HepG2 (cell line): ENCODE data around the gene SUN1. TPM values are rescaled to one million over a fixed set of nuclear protein-coding genes. Genes with fewer than 3 reads are reported as not detected.

ENCODE experiments used
- ATAC-seq: fragments of 200-7000 bp; cut with Tn5 transposase; 3 replicates; pipeline ENCODE4 v1.9.1; 2020; ENCODE audit warnings: mild to moderate bottlenecking, moderate library complexity
- BruUV-seq: library from RNA; stranded (reverse); fragments of 400-500 nt; replicated peaks from 2 replicates; lab custom pipeline; 2021; lab: Mats Ljungman, UMichigan
- CTCF ChIA-PET: fragments of 300-600 bp; formaldehyde crosslinking; extraction: SDS; loops from one replicate; lab custom pipeline; 2021; ENCODE audit warnings: low total read pairs, inconsistent platforms, low intra/inter-chr PET ratio; lab: Yijun Ruan, JAX
- POLR2A ChIA-PET: fragments of 350-600 bp; sonication (Branson Sonifier 250); formaldehyde crosslinking; loops from one replicate; lab custom pipeline; 2020; ENCODE audit warnings: antibody characterized with exemption, inconsistent platforms; lab: Yijun Ruan, JAX
- DNase-seq: peaks from one replicate; pipeline ENCODE4 v3.0.0-alpha.2; 2015; ENCODE audit warnings: low spot score
- FAIRE-seq: peaks from 3 replicates; lab custom pipeline; 2011; peaks lifted over from hg19 to GRCh38; lab: Jason Lieb, UNC
- H2AFZ ChIP-seq: one replicate; pipeline ENCODE4 v1.6.1; 2011; ENCODE audit warnings: low read length, inconsistent platforms
- H3K27ac ChIP-seq: fragments of 300-600 bp; 3 replicates; pipeline ENCODE4 v1.8.0; 2011; ENCODE audit warnings: mixed run types, mild to moderate bottlenecking, mixed read lengths, low read length, inconsistent platforms; ENCODE audit not compliant: insufficient read depth; ENCODE audit errors: extremely low read length
- H3K27me3 ChIP-seq, 2 experiments: fragments of 200-600 bp in 1 of 2; 2 replicates in 1 of 2; 3 replicates in 1 of 2; pipeline versions ENCODE4 v1.6.0 to v1.8.0; 2011; ENCODE audit warnings: low read length in 2 of 2, mild to moderate bottlenecking in 2 of 2, moderate library complexity in 2 of 2, inconsistent platforms in 1 of 2; ENCODE audit not compliant: insufficient read depth in 2 of 2, control insufficient read depth in 1 of 2
- H3K36me3 ChIP-seq, 2 experiments: fragments of 200-600 bp in 1 of 2; replicated peaks in 1 of 2; 2 replicates in 1 of 2; 3 replicates in 1 of 2; pipeline versions ENCODE4 v1.5.1 to v1.8.0; 2011; ENCODE audit warnings: low read length in 2 of 2, inconsistent platforms in 1 of 2; ENCODE audit not compliant: insufficient read depth in 2 of 2, control insufficient read depth in 1 of 2
- H3K4me1 ChIP-seq: 2 replicates; pipeline ENCODE4 v1.5.1; 2012; ENCODE audit warnings: low read length, inconsistent platforms; ENCODE audit not compliant: insufficient read depth
- H3K4me2 ChIP-seq: 2 replicates; pipeline ENCODE4 v1.6.0; 2011; ENCODE audit warnings: low read depth, low read length, inconsistent platforms
- H3K4me3 ChIP-seq, 3 experiments: fragments of 200-600 bp in 1 of 3; sonication (generic), shearing (Covaris generic) in 1 of 3; replicated peaks in 1 of 3; 2 replicates each; pipeline ENCODE4 v1.5.1; 2011 to 2016; ENCODE audit warnings: low read length in 3 of 3, inconsistent platforms in 2 of 3, low read depth in 2 of 3, mild to moderate bottlenecking in 2 of 3, control low read depth in 1 of 3, mixed read lengths in 1 of 3; ENCODE audit not compliant: insufficient read depth in 1 of 3
- H3K79me2 ChIP-seq: one replicate; pipeline ENCODE4 v1.6.1; 2011; ENCODE audit warnings: low read length, inconsistent platforms; ENCODE audit not compliant: insufficient read depth
- H3K9ac ChIP-seq: 2 replicates; pipeline ENCODE4 v1.6.0; 2011; ENCODE audit warnings: mild to moderate bottlenecking, low read depth, low read length, inconsistent platforms; ENCODE audit not compliant: insufficient read depth
- H3K9me3 ChIP-seq: 2 replicates; pipeline ENCODE4 v1.5.1; 2012; ENCODE audit warnings: mild to moderate bottlenecking, low read length
- H4K20me1 ChIP-seq: 2 replicates; pipeline ENCODE4 v1.6.0; 2011; ENCODE audit warnings: inconsistent platforms, mild to moderate bottlenecking, low read length, moderate library complexity; ENCODE audit not compliant: insufficient read depth
- CREM ChIP-seq, 2 experiments: sonication (generic) in 1 of 2; formaldehyde crosslinking in 1 of 2; IDR thresholded peaks; 2 replicates each; pipeline versions ENCODE4 v1.4.0 to v1.6.1; 2016 to 2020; ENCODE audit warnings: antibody characterized with exemption in 1 of 2, mild to moderate bottlenecking in 1 of 2, missing genetic modification reagents in 1 of 2
- FOSL1 ChIP-seq: sonication (generic); formaldehyde crosslinking; IDR thresholded peaks from 2 replicates; pipeline ENCODE4 v1.9.0; 2021; ENCODE audit warnings: missing genetic modification reagents, borderline replicate concordance
- KDM1A ChIP-seq: IDR thresholded peaks from 2 replicates; pipeline ENCODE4 v1.6.1; 2016; ENCODE audit warnings: missing compliant biosample characterization
- MED1 ChIP-seq: sonication (generic); formaldehyde crosslinking; IDR thresholded peaks from 2 replicates; pipeline ENCODE4 v1.4.0; 2020; ENCODE audit warnings: missing genetic modification reagents
- MLX ChIP-seq: IDR thresholded peaks from 2 replicates; pipeline ENCODE4 v1.6.1; 2016
- ZBTB20 ChIP-seq: sonication (generic); formaldehyde crosslinking; IDR thresholded peaks from 2 replicates; pipeline ENCODE4 v1.8.1; 2023; ENCODE audit warnings: missing genetic modification reagents, low read depth, mild to moderate bottlenecking, borderline replicate concordance
- ZNF501 ChIP-seq: sonication (generic); formaldehyde crosslinking; IDR thresholded peaks from 2 replicates; pipeline ENCODE4 v1.5.1; 2020; ENCODE audit warnings: mild to moderate bottlenecking, moderate library complexity, missing genetic modification reagents
- ZNF570 ChIP-seq: sonication (generic); formaldehyde crosslinking; IDR thresholded peaks from 2 replicates; pipeline ENCODE4 v1.4.0; 2020; ENCODE audit warnings: mild to moderate bottlenecking, missing genetic modification reagents, borderline replicate concordance
- ZNF891 ChIP-seq: sonication (generic); formaldehyde crosslinking; IDR thresholded peaks from 2 replicates; pipeline ENCODE4 v1.5.0; 2020; ENCODE audit warnings: mild to moderate bottlenecking, missing genetic modification reagents
- ZSCAN30 ChIP-seq: sonication (generic); formaldehyde crosslinking; IDR thresholded peaks from 2 replicates; pipeline ENCODE4 v1.5.0; 2020; ENCODE audit warnings: mild to moderate bottlenecking, missing genetic modification reagents
- WGBS: methylation state at CpG from one replicate; pipeline ENCODE4 v1.1.6; 2017; ENCODE audit warnings: low lambda C conversion rate; 5-methylcytosine and 5-hydroxymethylcytosine counted together
- in situ Hi-C: cut with HindIII; loops from 2 replicates; pipeline ENCODE4 v1.10.0; 2017; ENCODE audit warnings: low pct_unique_long_range_greater_than_20kb; ENCODE audit not compliant: extremely low pct_ligation_motif_present
- intact Hi-C: fragments of 100-400 bp; cut with micrococcal nuclease; formaldehyde crosslinking; loops from one replicate; pipeline ENCODE4 v1.10.0; 2022; ENCODE audit not compliant: unreplicated experiment
- polyA plus RNA-seq, 8 experiments: library from polyadenylated mRNA; depleted of rRNA in 3 of 8; stranded (reverse) in 7 of 8; unstranded in 1 of 8; fragments of >200 nt; fragmentation: Illumina TruSeq in 4 of 8; extraction: Trizol in 4 of 8; gene quantifications; 2 replicates each; pipeline versions ENCODE4 v1.2.1 to v1.2.3, GENCODE V29; 2011 to 2016; ENCODE audit warnings: low read depth in 4 of 8, missing spikeins in 1 of 8, mixed read lengths in 1 of 8; ENCODE audit not compliant: insufficient read depth in 1 of 8
- total RNA-seq, 5 experiments: library from RNA; depleted of rRNA; stranded (reverse); fragments of >200 nt; fragmentation: Illumina TruSeq; extraction: Trizol; gene quantifications; 2 replicates each; pipeline ENCODE4 v1.2.3, GENCODE V29; 2016; ENCODE audit warnings: low read depth in 1 of 5

SUN1 gene
- total and polyA plus RNA-seq, 2 of the 13 experiments (the other 11 are each of a cell fraction or from before 2014, with no cell fraction given) = 47.0 to 126 TPM

DNA sequence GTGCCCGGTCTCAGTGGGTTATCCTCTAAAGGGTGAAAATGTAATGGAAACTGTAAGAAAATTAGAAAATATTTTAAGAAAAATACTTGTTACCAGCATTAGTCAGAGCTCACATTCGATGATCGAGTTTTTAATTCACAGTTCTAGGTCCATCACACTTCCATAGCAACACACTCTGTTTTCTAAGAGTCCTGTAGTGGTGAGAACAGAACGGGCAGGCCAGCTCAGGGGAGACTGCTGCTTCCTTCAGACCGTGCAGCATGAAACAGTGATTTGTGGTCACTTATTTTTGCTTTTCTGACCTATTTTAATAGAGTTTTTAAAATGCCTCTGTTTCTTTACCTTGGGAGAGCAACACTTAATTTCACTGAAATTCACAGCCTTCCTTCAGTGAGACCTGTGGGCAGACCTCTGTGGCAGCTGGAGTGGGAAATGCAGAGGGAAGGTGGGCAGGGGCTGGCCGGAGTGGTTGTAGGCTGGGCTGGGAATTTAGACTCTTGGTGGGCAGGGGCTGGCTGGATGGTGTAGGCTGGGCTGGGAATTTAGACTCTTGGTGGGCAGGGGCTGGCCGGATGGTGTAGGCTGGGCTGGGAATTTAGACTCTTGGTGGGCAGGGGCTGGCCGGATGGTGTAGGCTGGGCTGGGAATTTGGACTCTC, 1.5 kb downstream of the SUN1 start (continued):
- TF ChIP-seq MLX (CRISPR knock-in tag) (no peak), ZNF501 (CRISPR knock-in tag) (no peak), ZSCAN30 (no peak), KDM1A (no peak)

DNA sequence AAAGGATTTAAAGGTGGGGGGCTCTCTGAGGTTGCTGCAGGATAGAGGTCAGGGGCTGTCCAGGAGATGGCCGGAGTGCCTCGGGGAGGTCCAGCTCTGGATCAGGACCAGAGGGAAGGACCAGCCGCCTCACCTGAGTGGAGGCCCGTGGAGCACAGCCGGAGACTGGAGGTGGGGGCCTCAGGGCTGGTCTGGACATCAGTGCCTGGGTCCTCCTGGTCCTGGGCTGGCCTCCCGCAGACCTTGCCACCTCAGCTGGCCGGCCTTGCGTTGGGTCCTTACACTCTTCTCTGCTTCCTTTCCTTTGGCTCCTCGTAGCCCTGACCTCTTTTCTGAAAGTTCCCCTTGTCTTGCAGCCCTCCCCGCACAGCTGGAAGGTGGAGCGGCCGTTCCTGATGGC, 2.0 kb downstream of the SUN1 start:
- WGBS = over 99% methylated on average over 9 of the region's 12 CpGs
- no peak for ATAC-seq
- CTCF ChIA-PET = no interaction called here
- H3K27ac ChIP-seq = no peak overlapping the region
- POLR2A ChIA-PET = no interaction called here
- peaks cover 3 to 18% of the 10 kb centered on the region in 2 experiments; a peak in 4 of 5 replicates for H3K36me3 ChIP-seq
- no peak overlapping the region for H3K9ac ChIP-seq
- peaks cover 71% of the 10 kb centered on the region for H3K79me2 ChIP-seq
- no peak overlapping the region for H3K4me2 ChIP-seq
- H3K4me1 ChIP-seq = peaks cover 23% of the 10 kb centered on the region
- no peak for DNase-seq
- in situ Hi-C loops (no loop called here), intact Hi-C loops (no loop called here)
- no peak overlapping the region for H2AFZ ChIP-seq
- H3K4me3 ChIP-seq = no peak overlapping the region
- peaks cover 8% of the 10 kb centered on the region for H4K20me1 ChIP-seq
- no TSS peak for BruUV-seq
- FAIRE-seq = no peak
- no peaks in the 10 kb centered on the region for H3K9me3 ChIP-seq
- TF ChIP-seq ZNF570 (CRISPR knock-in tag) = no peak
- no peak for TF ChIP-seq FOSL1 (CRISPR knock-in tag)
- no peak for TF ChIP-seq MED1 (CRISPR knock-in tag)
- TF ChIP-seq ZBTB20 (CRISPR knock-in tag) = no peak
- 0 out of 2 replicates have a peak, but pooled peaks have one; percentile 34 for TF ChIP-seq ZNF891 (CRISPR knock-in tag)
- no peak for TF ChIP-seq CREM (IDR thresholded peaks at IDR 0.05)
- TF ChIP-seq CREM (CRISPR knock-in tag; IDR thresholded peaks at IDR 0.05) = no peak
- H3K27me3 ChIP-seq = no peaks in the 10 kb centered on the region
